Fibroblast of upper back skin (primary cell): ENCODE data around the gene CAND2.
"Not testable (repeated sequence)": the region's sequence is repeated elsewhere in the genome, so short reads cannot be mapped to it uniquely, and the experiment has no call there.

ENCODE experiments used
- DNase-seq: peaks from one replicate; pipeline ENCODE4 v3.0.0-alpha.2; 2013

CAND2 gene

GRCh38 chr3:12866836-12867235, 70.4 kb downstream of the CAND2 start:
- DNase-seq, result no peak

GRCh38 chr3:12868039-12869034, 71.9 kb downstream of the CAND2 start:
- peak; percentile 86 for DNase-seq

- DNase-seq, result no peak
These were observed 72.6 kb downstream of the CAND2 start for GRCh38 chr3:12869035-12869621.

GRCh38 chr3:12870942-12871341, 74.5 kb downstream of the CAND2 start:
- DNase-seq, result no peak

- DNase-seq, result no peak
These were observed 75.0 kb downstream of the CAND2 start for GRCh38 chr3:12871404-12871983.

GRCh38 chr3:12875857-12876836, 79.7 kb downstream of the CAND2 start:
- DNase-seq, result peak; percentile 17

- no peak for DNase-seq
These were observed 80.6 kb downstream of the CAND2 start for GRCh38 chr3:12877040-12877439.

- DNase-seq, result no peak
These were observed 81.7 kb downstream of the CAND2 start for GRCh38 chr3:12878141-12878574.

GRCh38 chr3:12878758-12879157, 82.3 kb downstream of the CAND2 start:
- DNase-seq, result not testable (repeated sequence)

GRCh38 chr3:12879191-12879815, 82.8 kb downstream of the CAND2 start:
- no peak for DNase-seq

- not testable (repeated sequence) for DNase-seq
These were observed 85.4 kb downstream of the CAND2 start for GRCh38 chr3:12881858-12882257.

GRCh38 chr3:12882336-12883310, 86.1 kb downstream of the CAND2 start:
- DNase-seq, result no peak

GRCh38 chr3:12884186-12884680, 87.8 kb downstream of the CAND2 start:
- peak; percentile 32 for DNase-seq
